PC-9 (cell line): ENCODE measurements around the gene CER1.

Experiments
- CTCF ChIP-seq: fragments of 200-600 bp; sonication (generic); conservative IDR thresholded peaks from 2 replicates; pipeline ENCODE4 v1.6.1; 2017; ENCODE audit warnings: mixed run types, antibody characterized with exemption, mild to moderate bottlenecking, moderate library complexity
- EZH2 ChIP-seq: fragments of 200-600 bp; sonication (generic); IDR thresholded peaks from 2 replicates; pipeline ENCODE4 v1.8.0; 2017; ENCODE audit warnings: antibody characterized with exemption, low read depth

- TF ChIP-seq CTCF (no peak), EZH2 (no peak)
Observed at GRCh38 chr9:14686168-14686567, 36.4 kb downstream of the CER1 start.
